ENCODE measurements around the gene AURKB.
"Not testable (repeated sequence)": the region's sequence is repeated elsewhere in the genome, so short reads cannot be mapped to it uniquely, and the experiment has no call there.

AURKB gene

GRCh38 chr17:8224891-8225812 is 14.8 kb upstream of the AURKB start:
- DNase-seq = no peak

DNA sequence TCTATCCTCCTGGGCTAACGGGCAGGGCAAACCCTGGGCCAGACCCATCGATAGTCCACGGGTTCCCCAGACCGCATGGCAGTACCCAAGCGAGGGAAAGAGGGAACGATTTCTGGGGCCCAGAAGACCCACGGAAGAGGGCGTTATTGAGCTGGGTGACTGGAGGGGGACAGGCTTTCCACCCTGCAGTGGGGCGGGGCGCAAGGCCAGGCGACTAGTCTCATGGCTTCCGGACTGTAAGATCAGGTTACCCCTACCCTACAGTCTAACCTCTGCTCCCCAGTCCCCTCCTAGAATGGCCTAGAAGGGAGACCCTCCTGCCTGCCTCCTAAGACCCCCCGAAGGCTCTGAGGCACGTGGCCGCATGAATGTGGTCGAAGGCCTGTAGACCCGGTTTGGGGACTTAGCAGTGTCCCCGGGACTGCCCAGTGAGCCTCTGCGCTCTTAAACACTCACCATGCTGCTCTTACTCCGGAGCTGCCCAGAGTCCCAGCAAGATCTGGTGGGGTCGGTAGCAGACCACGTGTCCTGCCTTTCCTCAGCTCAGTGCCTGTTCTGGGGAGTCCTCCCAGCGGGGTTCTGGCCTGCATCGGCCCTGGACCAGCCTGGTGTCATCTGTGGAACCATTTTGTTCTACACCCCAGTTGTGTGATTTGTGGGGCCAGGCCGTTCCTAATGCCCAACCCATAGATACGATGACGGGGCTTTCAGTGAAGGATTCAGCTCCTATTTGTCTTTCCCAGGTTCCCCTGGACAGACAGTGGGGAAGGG is 13.2 kb upstream of the AURKB start:
- DNase-seq = peak; percentile 71

- DNase-seq = peak; percentile 97
Measured at GRCh38 chr17:8222630-8223355, 12.4 kb upstream of the AURKB start.

DNA sequence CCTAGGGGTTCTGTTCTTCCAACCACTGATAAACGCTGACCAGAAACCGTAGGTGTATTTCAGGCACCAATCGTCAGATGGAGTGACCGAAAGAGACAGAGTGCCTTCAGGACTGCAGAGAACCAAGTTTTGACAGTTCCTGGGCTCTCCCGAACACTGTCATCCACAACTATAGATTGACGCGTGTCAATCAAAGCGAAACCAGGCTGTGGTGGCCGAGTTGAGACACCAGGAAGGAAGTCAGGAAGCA is 11.9 kb upstream of the AURKB start:
- DNase-seq = no peak

- DNase-seq = peak; percentile 90
Measured at GRCh38 chr17:8221663-8222379, 11.4 kb upstream of the AURKB start.

- DNase-seq = peak; percentile 93
Measured at GRCh38 chr17:8220783-8221662, 10.6 kb upstream of the AURKB start.

DNA sequence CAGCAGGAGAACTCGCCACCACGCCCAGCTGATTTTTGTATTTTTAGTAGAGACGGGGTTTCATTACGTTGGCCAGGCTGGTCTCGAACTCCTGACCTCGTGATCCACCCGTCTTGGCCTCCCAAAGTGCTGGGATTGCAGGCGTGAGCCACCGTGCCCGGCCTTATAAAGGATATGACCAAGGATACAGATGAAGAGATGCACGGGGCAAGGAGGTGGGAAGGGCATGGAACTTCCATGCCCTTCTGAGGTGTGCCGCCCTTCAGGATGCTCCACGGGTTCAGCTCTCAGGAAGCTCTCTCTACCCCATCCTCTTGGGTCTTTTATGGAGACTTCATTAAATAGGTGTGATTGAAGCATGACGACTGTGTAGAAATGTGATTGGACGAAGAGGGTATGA is 3.6 kb upstream of the AURKB start:
- DNase-seq = not testable (repeated sequence)

GRCh38 chr17:8212312-8213180 is 2.2 kb upstream of the AURKB start:
- DNase-seq = no peak

DNA sequence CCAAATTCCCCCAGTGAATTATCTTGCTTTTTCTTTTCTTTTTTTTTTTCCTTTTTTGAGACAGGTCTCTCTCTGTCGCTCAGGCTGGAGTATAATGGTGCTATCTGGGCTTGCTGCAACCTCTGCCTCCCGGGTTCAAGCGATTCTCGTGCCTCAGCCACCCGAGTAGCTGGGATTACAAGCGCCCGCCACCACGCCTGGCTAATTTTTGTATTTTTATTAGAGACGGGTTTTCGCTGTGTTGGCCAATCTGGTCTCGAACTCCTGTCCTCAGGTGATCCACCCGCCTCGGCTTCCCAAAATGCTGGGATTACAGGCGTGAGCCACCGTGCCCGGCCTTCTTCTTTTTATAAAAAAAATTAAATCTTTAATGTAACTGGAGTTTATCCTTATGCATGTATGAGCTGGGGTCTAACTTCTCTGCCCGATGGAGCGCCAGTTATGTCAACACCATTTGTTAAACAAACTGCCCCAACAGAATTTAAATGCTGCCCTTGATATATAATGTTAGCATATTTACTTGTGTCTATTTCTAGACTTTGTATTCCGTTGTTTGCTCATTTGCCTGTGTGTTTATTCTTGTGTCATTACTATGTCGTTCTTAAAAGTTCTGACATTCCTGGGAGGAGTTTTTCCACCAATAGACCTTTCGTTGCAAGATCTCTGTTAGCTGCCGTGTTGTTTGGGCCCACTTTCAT is 535 bp upstream of the AURKB start:
- DNase-seq = no peak

DNA sequence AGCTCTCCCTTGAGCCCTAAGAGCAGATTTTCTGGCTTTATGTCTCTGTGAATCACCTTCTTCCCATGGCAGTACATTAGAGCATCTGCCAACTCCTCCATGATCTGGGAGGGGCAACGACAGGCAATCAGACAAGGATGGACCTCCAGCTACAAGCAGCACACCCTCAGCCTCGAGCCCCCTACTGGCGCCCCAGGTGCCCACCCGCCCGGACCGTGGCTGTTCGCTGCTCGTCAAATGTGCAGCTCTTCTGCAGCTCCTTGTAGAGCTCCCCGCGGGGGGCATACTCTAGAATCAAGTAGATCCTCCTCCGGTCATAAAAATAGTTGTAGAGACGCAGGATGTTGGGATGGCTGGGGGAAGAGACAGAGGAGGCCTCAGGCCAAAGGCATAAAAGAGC is 3.8 kb downstream of the AURKB start:
- DNase-seq = no peak

DNA sequence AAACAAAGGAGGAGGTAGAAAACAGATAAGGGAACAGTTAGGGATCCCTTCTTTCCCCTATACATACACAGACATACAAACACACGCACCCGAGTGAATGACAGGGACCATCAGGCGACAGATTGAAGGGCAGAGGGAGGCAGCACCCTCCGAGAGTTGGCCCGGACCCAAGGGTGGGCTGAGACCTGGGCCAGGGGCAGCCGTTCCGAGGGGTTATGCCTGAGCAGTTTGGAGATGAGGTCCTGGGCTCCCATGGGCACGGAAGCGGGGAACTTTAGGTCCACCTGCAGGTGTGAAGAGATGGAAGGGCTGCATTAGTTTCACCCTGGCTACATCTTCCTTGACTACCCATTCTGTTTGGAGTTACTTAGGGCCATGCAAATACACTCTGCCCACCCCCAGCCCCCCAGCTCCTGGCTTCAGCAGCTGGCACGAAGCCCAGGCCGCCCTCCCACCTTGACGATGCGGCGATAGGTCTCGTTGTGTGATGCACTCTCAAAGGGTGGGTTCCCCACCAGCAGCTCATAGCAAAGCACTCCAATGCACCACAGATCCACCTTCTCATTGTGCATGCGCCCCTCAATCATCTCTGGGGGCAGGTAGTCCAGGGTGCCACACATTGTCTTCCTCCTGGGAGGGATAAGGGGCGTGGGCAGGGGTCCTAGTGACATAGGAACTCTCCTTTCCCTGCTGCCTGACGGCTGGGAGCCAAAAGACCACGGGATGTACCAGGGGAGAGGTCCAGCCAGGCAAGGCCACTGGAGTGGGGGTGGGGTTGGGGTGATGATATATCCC is 5.4 kb downstream of the AURKB start:
- no peak for DNase-seq

- DNase-seq = peak; percentile 90
Measured at GRCh38 chr17:8192070-8192815, 18.1 kb downstream of the AURKB start.

GRCh38 chr17:8190506-8190905 is 19.9 kb downstream of the AURKB start:
- no peak for DNase-seq

DNA sequence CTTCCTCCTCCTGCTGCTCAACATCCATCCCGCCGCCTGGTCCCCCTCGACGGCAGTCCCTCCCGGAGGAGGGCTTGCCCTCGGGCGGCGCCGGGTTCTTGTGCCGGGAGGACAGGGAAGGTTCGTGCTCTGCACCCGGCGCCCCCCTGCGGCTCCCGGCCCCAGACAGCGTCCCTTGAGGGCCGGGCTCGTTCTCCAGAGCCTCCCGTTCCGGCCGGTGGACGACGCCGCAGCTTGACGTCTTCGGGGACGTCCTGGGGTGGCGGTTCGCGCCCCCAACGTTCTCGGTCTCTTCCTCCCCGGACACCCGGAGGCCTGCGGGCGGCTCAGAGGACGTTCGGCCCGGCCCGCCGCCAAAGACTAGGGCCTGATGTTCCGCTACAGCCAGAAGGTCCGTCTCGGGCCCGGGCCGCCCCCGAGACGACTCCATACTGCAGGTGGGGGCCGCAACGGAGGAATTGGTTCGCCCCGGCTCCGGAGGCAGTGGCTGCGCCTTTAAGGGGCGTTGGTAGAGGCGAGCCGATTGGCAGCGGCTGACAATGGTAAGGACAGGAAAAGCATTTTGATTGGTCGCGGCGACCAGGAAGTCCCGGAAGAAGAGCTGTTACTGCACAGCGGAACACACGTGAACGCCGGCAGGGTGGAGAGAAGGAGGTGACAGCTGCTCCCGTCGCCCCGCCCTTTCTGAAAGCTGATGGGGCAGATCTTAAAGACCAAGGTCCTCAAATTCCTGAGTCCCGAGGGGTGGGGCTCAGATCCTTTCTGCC is 20.5 kb downstream of the AURKB start, which contains the start of gene BORCS6:
TSS of gene BORCS6 (minus strand) at position 470 of the 767 bp plus-strand sequence. CDS start at position 430, 40 bp downstream.
- peak; percentile 99 for DNase-seq

DNA sequence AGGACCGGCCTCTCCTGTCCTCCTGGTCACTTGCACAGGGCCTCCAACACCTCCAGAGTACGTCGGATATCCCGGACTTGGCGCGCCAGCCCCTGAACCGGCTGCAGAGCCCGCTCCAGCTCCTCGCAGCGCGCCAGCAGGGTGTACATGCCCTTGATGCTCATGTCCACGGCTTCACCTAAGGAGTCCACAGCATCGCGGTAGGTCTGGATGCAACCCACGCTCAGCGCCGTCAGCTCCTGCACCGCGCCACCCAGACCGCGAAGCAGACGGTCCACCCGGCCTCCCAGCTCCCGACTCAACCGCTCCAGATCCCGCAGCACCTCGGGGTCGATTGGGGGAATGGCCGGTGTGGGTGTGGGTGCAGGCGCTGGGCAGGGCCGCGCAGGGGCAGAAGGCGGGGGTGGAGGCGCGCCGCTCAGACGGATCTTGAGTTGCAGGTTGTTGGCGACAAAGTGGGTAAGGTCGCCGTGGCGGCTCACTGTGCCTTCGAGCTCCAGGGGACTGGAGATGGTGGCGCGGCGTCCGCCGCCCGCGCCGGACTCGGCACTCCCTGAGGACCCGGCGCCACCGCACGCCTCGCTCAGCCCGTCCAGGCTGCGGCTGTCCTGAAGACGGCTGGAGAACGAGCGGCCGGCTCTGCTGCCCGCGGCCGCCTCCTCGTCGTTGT is 21.2 kb downstream of the AURKB start:
- DNase-seq = no peak

GRCh38 chr17:8188263-8188839 is 22.0 kb downstream of the AURKB start:
- no peak for DNase-seq

All from fibroblast of skin of right biceps (primary cell).